HG03439 (cell line): ENCODE data around the gene TBL3.
"Not testable (repeated sequence)": the region's sequence is repeated elsewhere in the genome, so short reads cannot be mapped to it uniquely, and the experiment has no call there.

Source experiments
- ATAC-seq: cut with Tn5 transposase; IDR thresholded peaks from one replicate; pipeline ENCODE4 v1.9.1; 2021; ENCODE audit warnings: mild to moderate bottlenecking, moderate library complexity; ENCODE audit not compliant: unreplicated experiment

Gene TBL3

DNA sequence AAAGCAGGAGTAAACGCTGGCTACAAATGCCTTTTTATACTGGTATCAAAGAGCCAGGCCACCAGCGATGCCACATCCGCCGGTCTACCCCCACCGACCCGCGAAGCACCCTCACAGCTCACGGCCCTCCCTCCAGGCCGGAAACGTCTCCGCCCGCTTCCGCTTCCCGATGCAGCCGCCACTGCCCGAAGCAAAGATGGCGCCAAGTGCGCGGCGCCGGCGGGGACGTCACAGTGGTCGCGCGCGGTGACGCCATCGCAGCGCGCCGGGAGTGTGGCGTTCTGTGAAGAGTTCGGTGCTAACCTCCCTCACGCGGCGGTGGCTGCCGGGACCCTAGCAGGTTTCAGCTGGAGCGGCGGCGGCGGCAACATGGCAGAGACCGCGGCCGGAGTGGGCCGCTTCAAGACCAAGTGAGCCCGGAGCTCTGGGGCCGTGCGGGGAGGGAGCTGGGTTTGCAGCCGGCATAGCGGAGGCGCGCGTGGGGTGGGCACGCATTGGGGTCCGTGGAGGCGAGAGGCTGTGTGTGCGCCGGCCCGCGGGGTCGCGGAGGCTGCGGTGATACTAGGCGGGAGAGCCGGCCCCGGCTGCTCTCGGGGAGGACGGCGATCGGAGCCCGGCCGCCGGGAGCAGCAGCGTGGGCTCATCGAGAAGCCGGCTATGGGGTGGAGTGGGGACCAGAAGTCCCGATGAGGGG, at the start of gene TBL3:
TBL3 (plus strand) TSS at position 258 of the 694 bp plus-strand sequence; CDS start at position 370, 112 bp downstream.
- peak; percentile 66 for ATAC-seq

DNA sequence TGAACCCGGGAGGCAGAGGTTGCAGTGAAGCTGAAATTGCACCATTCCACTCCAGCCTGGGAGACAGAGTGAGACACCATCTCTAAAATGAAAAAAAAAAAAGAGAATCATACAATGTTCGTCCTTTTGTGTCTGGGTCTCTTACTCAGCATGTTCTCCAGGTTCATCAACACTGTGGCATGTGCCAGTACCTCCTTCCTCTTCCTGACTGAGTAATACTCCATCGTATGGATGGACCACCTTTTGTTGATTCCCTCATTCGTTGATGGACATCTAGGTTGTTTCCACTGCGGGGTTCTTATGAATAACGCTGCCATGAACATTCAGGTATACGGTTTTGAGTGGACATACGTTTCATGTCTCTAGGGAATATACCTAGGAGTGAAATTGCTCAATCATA, 49.5 kb upstream of the TBL3 start:
- no peak for ATAC-seq

DNA sequence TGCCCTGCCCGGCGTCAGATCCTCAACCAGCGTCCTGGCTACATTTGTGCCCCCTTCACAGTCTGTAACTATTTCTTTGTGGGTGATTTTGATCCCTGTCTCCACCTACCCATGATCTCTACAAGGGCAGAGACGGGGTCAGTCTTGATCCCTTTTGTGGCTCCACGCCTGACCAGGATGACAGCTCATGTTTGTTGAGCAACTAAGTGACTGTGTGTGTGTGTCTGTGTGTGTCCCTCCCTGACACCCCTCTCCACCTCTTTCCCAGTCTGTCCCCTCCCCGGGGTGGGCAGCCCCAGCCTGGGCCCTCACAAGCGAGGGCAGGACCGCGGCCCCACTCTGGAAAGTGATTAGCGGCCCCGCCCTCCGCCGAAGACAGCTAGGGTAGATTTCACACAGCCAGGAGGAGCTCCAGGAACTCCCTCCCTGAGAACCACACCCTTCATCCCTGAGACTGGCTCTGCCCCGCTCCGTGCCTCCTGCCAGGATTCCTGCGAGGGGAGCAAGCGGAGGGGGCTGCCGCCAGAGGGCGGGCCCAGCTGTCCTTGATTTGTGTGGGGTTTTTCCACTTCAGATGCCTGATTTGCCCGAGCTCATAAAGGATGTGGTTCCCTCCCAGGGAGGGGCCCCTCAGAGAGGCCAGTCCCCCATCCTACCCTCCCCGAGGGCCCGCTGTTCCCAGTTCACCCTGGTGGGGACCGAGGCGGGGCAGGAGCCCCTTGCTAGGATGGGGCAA, 48.4 kb upstream of the TBL3 start:
- no peak for ATAC-seq

DNA sequence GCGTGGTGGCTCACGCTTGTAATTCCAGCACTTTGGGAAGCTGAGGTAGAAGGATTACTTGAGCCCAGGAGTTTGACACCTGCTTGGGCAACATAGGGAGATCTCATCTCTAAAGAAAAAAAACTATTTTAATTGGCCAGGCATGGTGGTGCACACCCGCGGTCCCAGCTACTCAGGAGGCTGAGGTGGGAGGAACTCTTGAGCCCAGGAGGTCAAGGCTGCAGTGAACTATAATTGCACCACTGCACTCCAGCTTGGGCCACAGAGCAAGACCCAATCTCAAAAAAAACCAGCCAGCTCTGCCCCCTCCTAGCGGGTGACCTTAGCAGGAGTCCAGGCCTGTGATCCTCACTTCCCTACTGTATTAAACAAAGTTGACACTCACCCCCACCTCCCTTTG, 47.8 kb upstream of the TBL3 start:
- no peak for ATAC-seq

DNA sequence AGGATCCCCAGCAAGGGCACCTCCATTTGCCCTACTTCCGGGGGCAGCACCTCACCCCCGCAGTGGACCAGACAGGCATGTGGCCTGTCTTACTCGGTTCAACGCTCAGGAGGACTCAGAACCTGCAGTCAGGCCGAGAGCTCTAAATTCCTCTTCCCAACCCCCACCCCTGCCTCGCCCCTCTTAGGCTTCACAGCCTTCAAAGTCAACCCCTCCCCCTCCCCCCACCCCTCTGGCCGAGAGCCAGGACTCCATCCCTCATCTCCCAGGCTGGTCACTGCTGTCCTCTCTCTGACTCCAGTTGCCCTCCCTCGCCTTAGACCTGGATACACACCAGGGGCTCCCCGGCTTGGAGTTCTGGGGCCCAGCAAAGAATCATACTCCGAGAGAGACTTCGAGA, 45.6 kb upstream of the TBL3 start:
- ATAC-seq: no peak

DNA sequence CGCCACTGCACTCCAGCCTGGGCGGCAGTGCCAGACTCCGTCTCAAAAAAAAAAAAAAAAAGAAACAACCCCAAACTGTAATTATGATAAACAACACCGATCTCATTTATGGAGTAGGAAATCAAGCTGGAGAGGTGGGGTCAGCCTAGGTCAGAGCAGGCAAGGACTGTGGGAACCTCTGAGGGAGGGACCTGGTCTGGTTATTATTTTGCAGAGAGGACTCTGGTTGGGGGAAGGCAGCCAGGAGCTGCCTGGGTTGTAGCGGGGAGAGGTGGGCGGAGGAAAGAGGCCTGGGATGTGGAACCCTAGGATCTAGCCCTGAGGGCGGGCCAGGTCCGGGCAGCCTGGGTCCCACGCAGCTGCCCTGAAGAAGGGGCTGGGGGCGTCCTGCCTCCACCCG, 42.7 kb upstream of the TBL3 start:
- ATAC-seq: no peak

DNA sequence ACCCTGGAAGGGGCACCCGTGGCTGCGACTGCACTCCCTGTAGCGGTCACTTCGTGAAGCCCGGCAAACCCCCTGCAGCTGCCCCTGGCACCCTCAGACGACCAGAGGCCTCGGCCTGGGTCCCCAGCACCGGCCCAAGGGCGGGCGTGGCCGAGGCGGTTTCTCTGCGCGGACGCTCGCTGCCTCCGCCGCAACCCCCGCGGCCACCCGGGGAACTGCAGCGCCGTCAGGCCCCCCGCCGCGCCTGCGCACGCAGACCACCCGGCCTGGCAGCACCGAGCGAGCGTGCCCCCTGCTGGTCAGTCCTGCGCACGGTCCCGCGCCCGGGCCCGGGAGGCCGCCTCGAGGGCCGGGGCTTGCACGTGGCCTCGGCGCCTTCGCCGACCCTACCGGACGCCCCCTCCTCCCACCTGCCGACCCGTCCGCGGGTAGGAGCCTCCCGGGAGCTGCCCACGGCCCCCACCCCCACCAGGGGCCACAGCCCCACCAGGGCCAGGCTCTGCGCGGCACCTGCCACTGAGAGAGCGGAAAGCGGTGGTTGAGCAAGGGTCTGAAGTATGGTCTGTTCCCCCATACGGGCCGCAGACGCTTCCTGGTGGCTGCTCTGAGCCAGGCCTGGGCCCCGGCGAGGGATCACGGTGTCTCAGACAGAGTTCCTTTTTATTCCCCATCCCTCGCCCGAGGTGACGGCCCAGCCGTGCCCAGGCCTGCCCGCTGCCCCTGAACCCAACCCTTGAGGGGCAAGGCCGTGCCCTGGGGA, 42.1 kb upstream of the TBL3 start:
- peak; percentile 76 for ATAC-seq

DNA sequence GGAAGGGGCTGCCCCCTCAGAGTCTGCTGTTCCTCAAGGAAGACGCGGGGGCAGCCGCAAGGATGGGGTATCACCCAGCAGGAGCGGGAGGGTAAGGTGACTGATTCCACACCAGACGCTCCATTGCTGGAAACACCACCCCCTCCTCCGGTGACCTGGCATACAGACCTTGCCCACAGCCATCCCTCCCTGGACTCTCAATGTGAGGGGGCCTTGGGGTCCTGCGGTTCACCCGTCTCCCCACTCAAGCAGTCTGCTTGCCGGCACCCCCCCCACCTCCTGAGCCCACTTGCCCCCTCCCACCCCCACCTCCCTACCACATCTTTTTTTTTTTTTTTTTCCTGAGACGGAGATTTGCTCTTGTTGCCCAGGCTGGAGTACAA, 41.5 kb upstream of the TBL3 start:
- no peak for ATAC-seq

DNA sequence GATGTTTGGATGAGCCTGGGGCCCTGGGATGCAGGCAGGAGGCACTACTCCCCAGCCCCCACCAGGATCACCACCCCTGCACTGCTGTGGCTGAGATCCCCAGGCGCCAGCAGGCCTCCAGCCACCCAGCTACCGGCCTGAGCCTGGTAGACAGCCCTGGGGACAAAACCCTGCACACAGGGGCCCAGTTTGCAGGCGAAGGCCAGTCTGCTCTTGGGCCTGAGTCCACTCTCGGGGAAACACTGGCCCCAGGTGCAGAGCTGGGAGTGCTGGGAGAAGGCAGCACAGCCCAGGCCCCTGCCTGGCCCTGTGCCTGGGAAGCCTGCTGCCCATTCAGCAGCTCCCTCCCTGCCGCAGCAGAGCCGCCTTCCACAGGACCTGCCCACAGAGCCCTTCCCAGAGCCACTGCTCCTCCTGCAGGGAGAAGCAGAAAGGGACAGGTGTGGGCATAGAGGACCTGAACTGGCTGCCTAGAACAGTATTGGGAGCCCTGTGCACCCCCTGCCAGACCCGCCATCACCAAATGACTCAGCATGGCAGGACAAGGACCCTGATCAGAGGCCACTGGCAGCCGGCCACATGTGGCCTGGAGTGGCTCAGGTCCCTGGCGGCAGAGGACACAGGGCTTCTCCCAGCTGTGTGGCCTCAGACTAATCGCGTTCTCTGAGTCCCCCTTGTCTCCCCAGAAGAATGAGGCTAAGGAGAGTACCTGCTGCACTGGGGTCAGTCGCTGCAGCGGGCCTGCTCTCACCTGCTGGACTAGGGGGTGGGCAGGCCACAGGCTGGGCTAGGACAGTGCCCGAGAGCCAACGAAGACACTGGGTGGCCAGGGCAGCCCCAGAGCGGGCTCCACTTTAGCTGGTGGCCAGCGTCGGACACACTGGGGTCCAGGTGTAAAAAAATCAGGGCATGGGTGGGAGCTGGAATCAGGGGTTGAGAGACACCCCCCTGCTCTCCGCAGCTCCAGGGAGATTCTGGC, 39.5 kb upstream of the TBL3 start:
- no peak for ATAC-seq

DNA sequence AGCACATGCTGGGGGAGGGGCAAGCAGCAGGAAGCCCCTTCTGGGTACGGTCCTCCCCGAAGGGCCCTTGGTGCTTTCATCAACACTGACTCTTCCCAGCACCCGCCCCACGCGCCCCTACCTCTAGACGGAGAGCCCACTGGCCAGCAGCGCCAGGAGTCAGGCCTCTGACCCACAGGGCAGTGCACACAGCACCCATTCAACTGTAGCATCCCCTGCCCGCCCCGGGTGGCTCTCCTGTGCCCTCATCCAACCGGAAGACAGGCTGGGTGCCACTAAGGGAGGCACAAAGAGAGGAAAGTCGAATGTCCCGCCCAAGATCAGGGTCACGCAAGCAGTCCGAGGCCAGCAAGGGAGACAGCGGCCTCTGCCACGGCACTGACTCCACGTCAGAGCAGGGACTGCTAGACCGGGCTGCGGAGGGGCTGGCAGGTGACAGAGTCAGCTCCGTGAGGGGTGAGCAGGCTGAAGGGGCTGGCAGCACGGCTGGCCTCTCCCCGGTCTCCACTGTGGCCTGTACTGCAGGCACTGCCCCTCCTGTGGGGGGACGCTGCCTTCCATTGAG, 38.7 kb upstream of the TBL3 start:
- ATAC-seq: no peak

DNA sequence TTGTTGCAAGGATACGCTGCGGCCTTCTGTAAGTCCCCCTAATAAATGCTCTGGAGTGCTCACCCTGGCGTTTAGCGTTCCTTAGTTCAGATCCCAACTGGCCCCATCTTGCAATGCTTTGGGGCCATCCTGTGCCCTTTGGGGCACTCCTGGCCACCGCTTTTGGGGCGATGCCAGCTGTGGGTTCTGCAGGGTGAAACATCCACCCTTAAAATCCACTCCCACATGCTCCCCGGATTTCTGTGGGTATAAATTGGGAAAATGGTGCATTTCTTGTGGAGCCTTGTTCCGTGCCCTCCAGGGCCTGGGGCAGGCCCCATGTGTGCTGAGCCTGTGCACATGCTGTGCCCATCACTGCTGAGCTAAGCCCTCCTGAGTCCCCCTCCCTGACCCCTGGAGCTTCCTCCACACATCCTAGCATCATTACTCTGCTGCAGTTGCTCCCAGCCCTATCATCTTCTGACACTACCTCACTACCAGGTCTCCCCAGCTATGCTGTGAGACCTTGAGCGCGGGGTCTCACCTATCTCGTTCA, 34.8 kb upstream of the TBL3 start:
- ATAC-seq: no peak

DNA sequence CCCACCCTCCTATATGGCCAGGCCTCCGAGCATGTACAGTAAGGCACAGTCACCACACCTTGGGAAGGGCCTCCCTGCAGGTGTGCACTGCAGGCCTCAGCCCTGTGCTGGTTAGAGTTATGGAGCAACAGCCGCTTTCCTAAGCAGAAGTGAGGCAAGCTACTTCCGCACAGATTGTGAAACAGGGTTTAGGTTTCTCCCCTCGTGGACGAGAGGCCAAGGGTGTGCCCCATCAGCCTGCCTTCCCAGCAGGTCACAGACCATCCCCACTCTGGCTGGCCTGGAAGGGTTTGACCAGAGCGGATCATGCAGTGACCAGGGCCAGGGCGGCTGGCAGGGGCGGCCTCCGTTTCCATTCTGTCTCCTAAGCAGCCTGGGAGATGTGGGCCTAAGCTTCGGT, 33.5 kb upstream of the TBL3 start:
- ATAC-seq: no peak

DNA sequence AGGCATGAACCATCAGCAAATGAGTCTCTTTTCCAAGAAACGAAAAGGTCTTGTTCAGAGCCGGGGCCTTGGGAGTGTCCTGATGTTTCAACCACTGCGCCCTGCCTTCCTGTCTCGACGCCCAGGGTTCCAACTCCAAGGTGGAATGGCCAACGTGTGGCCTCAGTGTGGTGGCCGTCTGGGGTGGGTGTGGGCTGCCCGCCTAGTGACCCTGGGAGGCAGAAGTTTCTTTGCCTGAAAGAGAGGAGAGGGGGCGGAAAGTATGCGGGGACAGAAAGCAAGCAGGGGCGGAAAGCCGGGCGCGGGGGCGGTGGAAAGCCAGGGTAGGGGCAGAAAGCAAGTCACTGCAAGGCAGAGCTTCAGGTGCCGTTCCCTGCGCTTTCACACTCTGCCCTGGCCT, 32.9 kb upstream of the TBL3 start:
- no peak for ATAC-seq

DNA sequence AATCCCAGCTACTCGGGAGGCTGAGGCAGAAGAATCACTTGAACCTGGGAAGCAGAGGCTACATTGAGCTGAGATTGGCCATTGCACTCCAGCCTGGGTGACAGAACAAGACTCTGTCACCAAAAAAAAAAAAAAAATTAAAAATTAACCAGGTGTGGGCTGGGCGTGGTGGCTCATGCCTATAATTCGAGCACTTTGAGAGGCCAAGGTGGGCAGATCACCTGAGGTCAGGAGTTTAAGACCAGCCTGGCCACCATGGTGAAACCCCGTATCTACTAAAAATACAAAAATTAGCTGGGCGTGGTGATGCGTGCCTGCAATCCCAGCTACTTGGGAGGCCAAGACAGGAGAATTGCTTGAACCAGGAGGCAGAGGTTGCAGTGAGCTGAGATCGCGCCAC, 32.0 kb upstream of the TBL3 start:
- ATAC-seq: not testable (repeated sequence)

DNA sequence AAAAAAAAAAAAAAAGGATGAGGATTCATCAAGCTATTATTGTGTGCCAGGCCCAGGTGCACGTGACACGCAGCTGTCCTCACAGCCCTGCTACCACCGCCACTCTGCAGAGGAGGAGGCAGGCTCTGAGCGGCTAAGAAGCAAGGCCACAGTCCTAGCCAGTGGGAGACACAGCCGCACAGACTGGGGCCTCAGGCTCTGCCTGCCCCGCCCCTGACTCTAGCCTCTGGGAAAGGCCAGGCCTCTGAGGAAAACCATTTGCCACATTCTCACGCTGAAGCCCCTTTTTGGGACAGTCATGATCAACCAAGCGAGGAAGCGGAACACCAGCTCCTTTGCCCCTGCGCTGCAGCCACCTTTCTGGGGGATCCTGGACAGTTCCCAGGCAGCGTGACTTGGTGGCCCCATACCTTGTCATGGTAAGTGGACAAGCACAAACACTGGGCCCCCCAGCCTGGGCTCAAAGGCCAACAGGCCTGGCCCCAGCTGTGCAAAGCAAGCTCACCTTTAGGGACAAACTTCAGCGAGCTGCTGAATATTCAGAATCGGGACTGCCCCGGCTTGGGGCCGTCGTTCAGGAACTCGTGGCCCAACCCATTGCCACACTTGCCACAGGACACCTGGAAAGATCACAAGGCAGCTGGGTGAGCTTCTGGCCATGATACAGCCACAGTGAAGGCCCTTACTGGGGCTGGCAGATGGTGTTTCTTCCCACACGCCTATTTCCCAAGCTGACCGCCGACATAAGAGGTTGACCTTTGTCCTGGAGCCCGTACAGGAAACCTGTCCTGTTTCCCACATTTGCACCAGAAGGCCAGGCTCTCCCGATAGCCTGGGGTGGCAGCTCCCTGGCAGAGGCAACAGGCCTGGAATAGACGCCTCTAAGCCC, 31.3 kb upstream of the TBL3 start:
- no peak for ATAC-seq

DNA sequence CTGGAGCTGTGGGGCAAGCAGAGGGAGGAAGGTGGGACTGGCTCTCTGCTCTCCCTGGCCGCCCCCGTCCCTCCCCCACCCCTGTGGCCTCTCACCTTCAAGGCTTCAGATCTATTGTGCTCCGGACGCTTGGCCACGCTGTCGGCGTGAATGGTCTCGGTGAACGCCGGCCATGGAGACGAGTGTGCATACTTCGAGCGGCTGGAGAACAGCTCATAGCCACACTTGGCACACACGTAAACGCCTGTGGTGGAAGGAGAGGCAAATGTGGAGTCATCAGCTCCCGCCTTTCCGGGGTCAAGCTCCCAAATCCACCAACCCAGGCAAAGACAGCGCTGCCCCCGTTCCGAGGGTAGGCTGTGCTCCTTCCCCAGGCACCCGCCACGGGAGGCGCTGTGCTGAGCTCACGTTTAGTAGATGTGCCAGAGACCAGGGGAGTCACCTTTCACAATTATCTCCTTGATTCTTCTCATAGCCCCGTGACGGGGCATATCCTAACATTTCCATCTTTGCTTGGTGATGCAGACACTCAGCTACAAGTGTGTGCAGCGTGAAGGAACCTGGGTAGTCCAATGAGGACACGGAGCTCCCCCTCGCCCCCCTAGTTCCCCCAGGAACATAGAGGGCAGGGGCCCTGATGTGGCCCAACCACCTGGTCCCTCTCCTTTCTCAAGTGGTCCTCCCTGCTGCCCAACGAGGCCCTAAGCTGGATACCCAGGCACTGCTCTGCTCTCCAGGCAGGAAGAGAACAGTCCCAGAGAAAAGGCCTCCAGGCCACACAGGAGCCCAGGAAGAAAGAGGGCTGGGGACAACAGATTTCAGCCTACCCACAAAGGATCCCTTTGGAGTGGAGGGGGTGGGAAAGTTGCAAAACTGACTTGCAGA, 30.4 kb upstream of the TBL3 start:
- no peak for ATAC-seq

DNA sequence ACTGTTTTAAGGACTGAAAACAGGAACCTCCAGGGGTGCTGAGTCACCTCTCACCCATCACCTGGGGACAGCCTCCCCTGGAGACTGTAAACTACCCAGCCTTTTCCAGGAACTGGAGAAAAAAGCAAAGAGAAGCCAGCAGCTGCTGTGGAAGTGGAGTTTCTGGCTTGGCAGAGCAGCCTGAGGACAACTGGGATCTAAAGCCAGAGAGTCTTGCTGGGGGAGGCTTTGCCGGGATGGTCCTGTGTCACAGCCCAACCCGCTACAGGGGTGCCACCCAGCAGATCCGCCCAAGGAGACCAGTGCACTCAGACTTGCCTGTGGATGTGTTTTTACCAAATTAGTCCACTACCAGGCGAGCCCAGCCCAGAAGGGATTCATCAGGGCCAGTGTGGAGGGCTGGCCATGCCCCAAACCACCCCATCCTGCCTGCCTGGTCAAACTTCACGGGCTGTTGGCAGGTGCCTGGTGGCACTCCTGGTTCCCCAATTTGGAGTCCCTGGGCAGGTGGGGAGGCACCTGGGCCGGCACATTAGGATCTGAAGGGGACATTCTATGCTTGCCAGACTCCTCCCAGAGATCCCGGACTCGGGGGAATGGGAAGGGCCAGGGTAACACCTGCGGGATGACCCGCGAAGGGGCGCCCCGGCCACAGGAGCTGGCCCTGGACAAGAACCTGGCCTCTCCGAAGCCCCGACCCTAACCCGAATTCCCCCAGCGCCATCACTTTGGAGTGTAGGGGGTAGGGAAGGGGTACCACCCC, 29.6 kb upstream of the TBL3 start:
- no peak for ATAC-seq
